HG03342 (cell line): Measurements from ENCODE around the gene CHST2.

ENCODE experiments used
- ATAC-seq: cut with Tn5 transposase; IDR thresholded peaks from one replicate; pipeline ENCODE4 v1.9.1; 2021; ENCODE audit warnings: mild to moderate bottlenecking, moderate library complexity; ENCODE audit not compliant: unreplicated experiment

The CHST2 gene

DNA sequence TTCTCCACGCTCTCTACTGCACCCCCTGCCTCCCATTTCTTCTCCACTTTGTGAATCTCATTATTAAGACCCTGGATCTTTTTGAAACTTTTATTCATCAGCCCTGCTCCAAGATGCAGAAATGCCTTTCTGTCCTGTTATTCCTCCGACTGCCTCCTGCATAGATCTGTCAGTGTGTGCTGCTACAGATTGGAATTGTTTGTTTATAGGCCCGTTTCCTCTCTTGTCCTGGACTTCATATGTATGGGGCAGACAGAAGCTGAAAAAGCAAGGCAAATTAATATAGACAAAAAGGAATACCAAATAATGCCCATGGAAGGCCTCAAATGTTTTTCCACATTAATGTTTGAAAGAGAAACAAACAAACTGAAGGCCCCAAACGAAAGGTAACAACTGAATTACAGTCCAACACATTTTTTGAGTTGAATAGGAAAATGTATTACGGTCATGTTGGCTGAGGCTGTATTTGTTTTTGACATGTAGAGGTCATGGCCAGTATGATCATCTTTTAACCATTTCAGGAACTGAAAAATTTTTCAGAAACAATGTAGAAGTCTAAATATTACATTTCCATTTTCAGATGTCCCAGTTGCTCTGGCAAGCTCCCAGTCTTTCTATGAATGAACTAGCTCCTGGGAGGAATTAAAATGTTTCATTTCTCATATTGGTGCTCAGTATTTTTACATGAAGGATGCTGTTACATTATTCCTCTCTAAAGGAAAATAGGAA lies 8.8 kb downstream of the CHST2 start:
- ATAC-seq = no peak

DNA sequence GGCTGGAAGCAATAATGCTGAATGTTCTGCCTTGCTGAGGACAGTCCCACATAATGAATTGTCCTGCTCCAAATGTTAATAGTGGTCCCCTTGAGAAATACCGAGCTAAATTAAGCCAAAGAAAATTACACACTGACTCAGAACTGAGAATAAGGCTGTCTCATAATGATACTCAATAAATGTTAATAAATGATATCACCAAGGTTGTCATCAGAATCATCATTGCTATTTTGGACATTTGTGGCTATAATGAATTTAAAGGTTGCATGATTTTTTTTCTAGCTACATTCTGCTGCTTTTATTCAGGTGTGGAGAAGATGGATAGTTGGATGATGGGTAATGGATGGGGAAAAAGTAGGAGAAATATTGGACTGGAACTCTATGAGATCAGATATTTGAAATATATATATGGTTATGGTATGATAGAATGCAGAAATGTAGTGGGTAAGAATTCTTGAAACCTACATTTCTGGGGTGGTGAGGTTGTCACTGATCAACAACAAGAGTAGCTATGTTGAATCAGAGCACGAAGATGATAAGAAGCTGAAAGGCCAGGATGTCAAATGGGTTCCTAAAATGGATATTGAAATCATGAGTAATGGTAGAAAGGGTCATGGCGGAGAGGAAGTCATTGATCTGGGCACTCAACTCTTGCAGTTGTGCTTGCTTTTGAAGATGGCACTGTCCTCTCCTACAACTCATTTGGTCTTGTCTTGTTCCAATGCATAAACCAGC lies 12.8 kb downstream of the CHST2 start:
- no peak for ATAC-seq

DNA sequence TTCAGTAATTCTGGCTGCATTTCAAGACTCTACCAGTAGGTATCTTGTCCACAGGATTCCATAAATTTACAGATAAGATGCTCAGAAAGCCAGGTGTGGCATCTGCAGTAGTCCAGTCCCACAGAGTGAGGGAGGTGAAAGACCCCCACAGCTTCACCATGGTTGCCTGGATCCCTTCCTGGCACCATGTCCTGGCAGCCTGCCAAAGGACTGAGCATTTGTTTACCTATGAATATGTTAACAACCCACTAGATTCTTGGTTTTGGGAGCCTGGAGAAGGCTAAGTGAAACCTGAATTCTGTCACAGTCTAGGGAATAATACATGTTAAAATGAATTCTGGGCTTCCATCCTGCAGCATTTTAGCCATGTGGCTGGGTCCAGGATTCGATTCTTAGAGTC lies 14.9 kb downstream of the CHST2 start:
- ATAC-seq = no peak

DNA sequence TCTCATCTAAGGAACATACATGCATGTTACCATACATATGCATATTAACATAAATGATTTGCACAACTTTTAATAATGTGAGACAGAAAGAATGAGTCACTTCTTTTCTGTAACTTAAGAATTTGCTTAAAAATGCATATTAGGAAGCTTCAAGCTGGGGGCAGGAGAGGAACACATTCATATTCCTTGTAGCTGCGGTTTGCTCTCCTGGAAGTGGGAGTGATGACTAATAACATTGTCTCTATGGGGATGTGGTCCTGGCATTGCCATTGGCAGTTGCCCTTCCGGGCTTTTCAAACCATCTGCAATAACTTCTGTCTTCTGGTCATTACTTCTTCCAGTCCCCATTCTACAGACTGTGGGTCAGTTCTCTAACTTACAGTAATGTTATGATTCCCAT lies 15.6 kb downstream of the CHST2 start:
- no peak for ATAC-seq

DNA sequence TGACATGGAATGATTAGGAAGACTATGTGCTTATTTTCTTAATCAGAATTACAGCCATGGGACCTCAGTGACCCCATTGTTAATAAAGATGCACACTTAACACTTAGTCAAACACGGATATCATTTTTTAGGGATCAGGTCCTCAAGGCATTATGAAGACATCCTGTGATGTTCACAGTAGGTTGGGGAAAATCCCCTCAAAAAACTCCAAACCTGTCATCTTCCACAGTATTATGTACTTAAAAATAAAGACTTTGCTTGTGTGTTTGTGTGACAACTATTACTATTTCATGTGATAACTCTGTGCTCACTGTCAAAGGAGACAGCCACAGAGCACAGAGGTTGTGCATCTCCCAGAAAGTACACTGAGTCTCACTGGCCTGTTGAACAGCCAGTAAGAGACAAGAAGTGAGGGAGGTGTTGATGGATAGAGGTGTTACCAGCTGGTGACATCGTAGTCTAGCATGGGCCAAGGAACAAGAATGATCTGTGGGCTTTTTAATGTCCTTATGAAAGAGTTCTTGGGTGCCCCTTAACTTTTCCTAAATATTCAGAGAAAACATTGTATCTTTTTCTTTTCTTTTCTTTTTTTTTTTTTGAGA lies 18.0 kb downstream of the CHST2 start:
- no peak for ATAC-seq

DNA sequence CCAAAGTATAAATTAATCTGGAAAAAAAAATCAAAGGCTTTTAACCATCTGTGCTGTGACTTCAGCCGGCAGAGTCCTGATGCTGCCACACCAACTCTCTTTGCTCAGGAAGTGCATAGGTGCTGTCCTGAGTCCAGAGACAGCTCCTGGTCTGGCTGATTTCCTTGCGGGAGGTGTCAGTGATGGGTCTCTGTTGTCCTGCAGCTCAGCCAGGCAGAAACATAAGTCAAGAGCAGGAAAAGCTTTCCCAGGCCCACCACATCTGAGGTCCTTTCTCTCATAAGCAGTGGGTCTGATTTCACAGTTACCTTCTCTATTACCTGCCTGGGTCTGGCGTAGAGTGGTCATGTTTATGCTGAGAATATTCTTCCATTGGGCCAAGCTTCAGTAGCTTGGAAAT lies 19.4 kb downstream of the CHST2 start:
- no peak for ATAC-seq

DNA sequence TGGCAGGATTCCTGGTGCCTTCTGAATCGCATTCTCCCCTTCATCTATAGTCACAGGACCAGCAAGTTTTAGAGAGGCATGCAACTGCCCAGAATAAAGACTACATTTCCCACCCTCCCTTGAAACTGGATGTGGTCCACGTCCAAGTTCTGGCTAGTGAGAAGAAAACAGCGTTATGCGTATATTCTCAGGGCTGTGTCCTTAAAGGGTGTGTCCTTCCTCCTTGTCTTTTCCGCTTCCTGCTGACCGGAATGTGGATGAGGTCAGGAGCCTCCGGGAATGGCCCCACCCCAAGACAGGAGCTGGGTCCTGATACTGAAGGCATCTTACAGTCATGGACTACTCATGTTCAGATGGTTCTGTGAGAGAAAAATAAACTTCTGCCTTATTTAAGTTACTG lies 20.2 kb downstream of the CHST2 start:
- ATAC-seq = no peak

DNA sequence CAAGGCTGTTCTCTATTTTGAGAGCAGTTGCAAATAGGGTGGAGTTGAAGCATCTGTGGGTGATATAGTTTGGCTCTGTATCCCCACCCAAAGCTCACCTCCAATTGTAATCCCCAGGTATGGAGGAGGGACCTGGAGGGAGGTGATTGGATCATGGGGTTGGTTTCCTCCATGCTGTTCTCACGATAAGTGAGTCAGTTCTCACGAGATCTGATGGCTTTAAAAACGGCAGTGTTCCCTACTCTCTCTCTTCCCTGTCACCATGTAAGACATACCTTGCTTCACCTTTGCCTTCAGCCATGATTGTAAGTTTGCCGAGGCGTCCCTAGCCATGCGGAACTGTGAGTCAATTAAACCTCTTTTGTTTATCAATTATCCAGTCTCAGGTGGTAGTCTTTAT lies 21.0 kb downstream of the CHST2 start:
- no peak for ATAC-seq

DNA sequence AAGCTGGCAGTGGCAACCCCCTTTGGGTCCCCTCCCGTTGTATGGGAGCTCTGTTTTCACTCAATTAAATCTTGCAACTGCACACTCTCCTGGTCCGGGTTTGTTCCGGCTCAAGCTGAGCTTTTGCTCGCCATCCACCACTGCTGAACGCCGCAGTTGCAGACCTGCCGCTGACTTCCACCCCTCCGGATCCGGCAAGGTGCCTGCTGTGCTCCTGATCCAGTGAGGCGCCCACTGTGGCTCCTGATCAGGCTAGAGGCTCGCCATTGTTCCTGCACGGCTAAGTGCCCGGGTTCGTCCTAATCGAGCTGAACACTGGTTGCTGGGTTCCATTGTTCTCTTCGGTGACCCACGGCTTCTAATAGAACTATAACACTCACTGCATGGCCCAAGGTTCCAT lies 22.8 kb downstream of the CHST2 start:
- no peak for ATAC-seq

DNA sequence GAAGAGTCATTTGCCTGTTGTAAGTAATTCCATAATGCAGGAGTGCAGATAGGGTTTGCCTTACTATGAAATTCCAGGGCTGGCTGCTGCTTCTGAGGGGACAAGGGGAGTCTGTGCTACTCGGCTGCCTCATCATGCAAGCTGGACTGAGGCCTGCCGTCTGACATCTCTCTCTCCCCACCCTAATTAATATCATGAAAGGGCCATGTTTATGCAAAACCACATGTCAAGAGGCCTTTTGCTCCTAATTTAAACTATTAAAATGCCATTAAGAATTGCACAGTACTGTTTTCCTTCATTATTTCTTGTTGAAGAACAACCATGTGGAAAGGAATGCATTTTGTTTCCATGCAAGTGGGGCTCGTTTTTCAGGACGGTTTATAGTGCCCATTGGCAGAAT lies 26.3 kb downstream of the CHST2 start:
- no peak for ATAC-seq

DNA sequence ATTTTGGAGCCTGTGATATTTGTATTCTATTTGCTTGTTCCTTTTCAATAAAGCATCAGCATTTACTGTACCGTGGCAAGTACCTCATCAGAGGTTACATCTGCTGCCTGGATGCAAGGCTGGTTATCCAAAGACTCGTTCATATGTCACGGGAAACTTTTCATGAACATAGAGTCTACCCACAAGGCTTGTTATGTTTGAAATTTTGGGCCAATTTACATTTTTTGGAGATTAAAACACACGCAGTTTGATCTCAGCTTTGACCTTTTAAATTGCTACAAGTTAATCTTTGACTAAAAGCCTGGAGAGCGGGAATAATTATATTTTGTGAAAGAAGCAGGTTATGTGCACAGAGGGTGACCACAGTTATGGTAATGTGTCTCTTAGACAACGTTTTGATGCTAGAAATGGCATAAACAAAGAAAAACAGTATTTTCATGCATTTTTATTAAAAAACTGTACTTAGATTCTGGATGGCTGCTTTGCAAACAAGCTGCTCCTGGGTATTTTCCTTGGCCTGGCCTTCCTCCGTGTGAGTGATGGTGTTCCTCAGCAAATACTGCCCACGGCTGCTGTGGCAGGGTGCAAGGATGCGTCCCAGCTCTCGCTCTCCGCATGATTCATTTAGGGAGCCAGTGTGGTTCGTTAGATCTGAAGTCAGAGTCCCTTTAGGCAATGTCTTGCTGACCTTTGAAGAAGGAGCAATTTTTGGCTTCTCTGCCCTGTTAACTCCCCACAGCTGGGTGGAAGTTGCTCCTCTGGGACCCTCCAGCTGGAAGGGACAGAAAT lies 27.1 kb downstream of the CHST2 start:
- ATAC-seq = no peak

DNA sequence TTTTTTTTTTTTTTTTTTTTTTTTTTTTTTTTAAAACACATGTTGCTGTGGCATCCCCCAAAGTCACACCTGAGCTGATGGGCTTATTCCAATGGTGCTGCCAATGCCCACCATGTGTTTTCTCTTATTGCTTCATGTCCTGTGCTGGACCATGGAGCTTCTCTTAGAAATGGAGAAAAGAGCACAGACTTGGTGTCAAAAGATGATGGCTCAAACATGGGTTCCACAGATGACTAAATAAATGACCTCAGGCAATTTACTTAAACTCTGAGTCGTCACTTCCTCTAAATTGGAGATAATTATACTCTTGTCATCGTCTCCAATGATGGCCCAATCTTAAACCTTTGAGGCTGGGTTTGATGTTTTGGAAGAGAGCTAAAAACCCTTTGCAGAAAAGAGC lies 28.1 kb downstream of the CHST2 start:
- ATAC-seq = no peak

DNA sequence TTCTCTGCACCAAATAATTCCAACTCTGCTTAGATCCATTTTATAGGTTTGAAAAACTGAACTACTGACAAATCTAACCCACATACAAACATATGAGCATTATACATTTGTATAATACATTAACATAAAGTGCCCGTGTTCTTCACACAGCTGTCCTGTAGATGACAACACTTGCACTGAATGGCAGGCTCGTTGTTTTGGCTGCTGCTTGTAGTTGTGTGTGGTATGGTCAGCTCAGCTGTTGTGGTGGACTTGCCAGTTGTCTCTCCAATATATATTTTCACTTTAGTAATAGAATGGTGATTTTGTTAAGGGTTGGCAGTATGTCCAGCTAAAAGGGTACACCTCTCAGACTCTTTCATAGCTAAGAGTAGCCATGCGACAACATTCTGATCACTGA lies 30.5 kb downstream of the CHST2 start:
- no peak for ATAC-seq

DNA sequence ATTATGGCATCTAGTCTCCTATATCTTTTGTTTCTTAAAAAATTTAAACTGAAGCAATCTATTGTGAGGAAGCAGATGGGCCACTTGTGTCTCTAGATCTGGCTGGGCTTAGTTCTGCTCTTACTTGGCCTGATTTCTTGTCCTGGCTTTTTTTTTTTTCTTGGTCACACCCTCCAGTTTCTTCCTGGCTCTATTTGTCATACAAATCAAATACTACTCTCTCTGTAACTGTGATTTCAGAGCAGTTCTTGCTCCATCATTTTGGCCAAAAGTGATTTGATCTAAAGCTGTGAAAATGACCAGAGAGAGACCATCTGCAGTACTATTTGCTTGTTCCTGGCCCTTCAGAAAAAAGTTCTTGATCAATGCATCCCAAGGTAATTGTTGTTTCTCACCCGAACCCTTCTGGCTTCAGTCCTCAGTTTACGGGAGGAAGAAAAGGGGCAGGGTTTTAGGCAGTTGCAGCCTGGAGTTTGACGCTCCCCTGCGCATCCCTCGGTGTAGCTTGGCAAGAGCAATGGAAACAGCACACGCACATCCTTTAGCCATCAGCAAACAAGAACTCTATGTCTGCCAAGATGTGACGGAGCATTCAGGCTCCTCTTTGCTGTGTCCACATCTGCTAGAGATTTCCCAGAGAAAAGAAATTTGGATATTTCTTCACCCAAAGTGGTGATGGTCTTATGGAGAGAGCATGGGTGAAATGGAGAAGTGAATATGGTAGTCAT lies 31.6 kb downstream of the CHST2 start:
- no peak for ATAC-seq

DNA sequence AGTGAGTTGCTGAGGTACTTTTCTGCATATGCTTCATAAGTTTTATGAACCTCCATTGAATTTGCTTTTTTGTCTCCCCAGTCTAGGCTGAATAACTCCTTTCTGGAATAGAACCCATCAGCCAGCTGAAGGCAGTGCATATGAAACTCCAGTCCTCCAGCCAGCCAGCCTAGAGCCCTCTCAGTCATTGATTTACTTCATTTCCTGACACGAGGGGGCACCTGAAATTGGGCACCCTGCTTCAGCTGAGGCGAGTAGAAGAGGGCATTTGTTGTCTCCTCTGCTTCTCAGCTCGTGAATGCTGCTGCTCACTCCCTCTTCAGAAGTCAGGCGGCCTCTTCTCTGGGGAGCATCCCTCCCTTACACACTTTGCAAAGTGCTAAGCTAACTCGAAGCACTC lies 32.5 kb downstream of the CHST2 start:
- ATAC-seq = no peak

DNA sequence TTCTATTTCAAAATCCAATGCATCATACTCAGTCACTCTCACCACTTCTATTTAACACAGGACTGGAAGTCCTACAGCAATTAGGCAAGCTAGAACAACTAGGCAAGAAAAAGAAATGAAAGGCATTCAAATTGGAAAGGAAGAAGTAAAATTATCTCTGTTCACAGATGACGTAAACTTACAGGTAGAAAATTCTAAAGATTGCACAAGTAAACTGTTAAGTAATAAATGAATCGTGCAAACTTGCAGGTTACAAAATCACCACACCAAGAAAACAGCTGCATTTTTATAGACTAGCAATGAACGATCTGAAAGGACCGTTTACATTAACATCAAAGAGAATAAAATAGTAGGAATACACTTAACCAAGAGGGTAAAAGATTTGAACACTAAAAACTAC lies 36.2 kb downstream of the CHST2 start:
- no peak for ATAC-seq

DNA sequence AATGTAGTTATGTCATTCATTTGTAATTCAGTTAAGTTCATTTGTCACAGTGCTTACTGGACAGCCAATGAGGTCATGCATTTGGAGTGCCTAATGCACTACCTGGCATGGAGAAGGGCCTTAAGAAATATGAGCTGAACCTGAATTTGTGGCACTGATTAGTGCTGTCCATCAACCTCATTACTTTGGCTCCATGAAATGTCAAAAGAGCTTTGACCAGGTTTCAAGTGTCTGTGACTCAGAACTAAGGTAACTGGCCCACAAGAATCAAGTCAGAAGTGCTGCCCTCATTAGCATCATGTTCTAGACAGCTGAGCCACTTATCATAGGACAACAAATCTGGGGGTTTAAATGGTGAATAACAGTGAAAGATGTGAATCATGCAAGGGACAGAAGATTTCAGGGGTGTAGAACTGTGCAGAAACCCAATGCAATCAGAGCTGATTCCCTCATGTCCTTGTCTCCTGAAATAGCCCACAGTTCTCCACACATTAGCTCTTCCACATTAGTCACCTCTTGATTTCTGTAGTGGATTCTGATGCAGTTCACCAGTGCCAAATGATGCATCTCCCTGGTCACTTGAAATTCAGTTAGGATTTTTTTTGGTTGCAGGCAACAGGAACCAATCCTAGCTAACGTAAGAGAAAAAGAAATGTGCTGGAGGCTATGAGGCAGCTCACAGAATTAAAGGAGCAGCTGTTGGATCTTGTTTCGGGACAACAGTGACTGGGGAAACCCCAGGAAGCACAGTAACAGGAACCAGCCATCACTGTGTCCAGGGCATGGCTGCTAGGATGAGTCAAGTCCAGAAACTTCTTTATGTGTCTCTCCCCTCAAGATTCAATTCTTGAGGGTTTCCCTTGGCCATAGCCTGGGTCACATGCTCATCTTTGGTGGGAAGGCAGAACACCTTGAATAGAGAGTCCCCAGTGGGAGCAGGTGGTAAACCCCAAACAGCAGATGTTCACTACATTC lies 38.7 kb downstream of the CHST2 start:
- peak; percentile 81 for ATAC-seq

DNA sequence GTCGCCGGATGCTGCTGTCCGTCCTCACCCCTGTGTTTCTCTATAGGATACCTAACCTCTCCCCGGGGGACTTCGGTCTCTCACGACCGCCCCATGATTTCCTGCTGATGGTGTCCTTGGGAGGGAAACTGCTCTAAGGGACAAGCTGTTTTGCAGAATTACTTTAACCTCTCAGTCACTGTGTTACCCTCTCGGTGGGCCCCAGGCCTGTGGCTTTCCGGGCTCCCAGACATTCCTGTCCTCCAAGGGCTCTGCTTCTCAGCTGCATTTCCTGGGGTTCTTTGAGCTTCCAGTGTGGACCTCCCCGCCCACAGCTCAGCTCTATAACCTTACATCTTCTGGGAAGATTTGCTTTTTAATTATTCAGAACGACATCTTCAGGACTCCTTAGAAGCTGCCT lies 40.9 kb downstream of the CHST2 start:
- no peak for ATAC-seq

DNA sequence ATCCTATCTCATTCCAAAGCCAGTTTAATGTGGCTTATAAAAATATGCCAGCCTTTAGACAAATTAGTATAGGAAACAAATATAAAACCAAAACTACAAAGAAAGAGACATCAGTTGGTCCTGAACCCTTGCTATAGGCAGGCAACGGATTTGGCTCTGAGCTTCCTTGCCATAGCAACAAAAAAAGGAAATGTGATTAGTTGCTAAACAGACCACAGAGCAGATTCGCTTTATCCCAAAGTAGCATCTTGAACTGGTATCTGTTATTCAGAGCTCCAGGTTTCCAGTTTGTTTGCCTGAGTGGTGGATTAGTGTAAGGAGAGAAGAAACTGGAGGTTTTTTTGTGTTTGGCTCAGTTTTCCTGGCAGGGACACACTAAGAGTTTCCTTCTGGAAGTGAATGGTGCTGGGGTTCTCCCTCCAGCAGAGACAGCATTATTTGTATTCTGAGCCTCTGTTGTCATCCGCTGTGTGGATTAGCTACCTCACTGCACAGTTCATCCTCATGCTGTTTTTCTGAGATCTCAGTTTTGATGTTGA lies 44.1 kb downstream of the CHST2 start:
- no peak for ATAC-seq
